RWPE2 (cell line): Measurements from ENCODE around the gene SIX3.

Experiments used
- ATAC-seq: fragments of 200-7000 bp; cut with Tn5 transposase; 3 replicates; pipeline ENCODE4 v1.9.1; 2021; ENCODE audit warnings: low read depth
- DNase-seq: peaks from one replicate; pipeline ENCODE4 v3.0.0-alpha.2; 2020; ENCODE audit warnings: low spot score
- H3K27ac ChIP-seq: fragments of 450-650 bp; 2 replicates; pipeline ENCODE4 v1.5.1; 2017; ENCODE audit warnings: mild to moderate bottlenecking; ENCODE audit not compliant: poor library complexity, severe bottlenecking
- H3K27me3 ChIP-seq: fragments of 250-450 bp; sonication (Bioruptor Pico); 2 replicates; pipeline ENCODE4 v1.5.1; 2021; ENCODE audit warnings: mild to moderate bottlenecking, moderate library complexity; ENCODE audit not compliant: insufficient read depth, poor library complexity, severe bottlenecking
- H3K36me3 ChIP-seq: fragments of 250-450 bp; sonication (Bioruptor Pico); 2 replicates; pipeline ENCODE4 v1.5.1; 2020; ENCODE audit warnings: low read depth, mild to moderate bottlenecking, moderate library complexity
- H3K4me1 ChIP-seq: fragments of 250-450 bp; sonication (Bioruptor Pico); 2 replicates; pipeline ENCODE4 v1.5.1; 2021; ENCODE audit warnings: mild to moderate bottlenecking, moderate library complexity; ENCODE audit not compliant: insufficient read depth, poor library complexity, severe bottlenecking
- H3K4me3 ChIP-seq: fragments of 250-450 bp; sonication (Bioruptor Pico); 2 replicates; pipeline ENCODE4 v1.5.1; 2021; ENCODE audit warnings: mild to moderate bottlenecking, moderate library complexity; ENCODE audit not compliant: severe bottlenecking
- H3K9me3 ChIP-seq: fragments of 250-450 bp; sonication (Bioruptor Pico); 2 replicates; pipeline ENCODE4 v1.5.1; 2021; ENCODE audit warnings: mild to moderate bottlenecking, moderate library complexity; ENCODE audit not compliant: severe bottlenecking
- TF ChIP-seq, protein P1 (sequence below): fragments of 450-650 bp; IDR thresholded peaks from one replicate; pipeline ENCODE4 v1.5.1; 2017; ENCODE audit warnings: mild to moderate bottlenecking, moderate library complexity; ENCODE audit not compliant: poor library complexity, severe bottlenecking

The SIX3 gene

GRCh38 chr2:44948565-44949328, 7.2 kb downstream of the SIX3 start:
- TF ChIP-seq, protein P1, sequence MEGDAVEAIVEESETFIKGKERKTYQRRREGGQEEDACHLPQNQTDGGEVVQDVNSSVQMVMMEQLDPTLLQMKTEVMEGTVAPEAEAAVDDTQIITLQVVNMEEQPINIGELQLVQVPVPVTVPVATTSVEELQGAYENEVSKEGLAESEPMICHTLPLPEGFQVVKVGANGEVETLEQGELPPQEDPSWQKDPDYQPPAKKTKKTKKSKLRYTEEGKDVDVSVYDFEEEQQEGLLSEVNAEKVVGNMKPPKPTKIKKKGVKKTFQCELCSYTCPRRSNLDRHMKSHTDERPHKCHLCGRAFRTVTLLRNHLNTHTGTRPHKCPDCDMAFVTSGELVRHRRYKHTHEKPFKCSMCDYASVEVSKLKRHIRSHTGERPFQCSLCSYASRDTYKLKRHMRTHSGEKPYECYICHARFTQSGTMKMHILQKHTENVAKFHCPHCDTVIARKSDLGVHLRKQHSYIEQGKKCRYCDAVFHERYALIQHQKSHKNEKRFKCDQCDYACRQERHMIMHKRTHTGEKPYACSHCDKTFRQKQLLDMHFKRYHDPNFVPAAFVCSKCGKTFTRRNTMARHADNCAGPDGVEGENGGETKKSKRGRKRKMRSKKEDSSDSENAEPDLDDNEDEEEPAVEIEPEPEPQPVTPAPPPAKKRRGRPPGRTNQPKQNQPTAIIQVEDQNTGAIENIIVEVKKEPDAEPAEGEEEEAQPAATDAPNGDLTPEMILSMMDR: no peak
- H3K36me3 ChIP-seq: no peaks in the 10 kb centered on the region
- H3K27me3 ChIP-seq: peaks cover 48% of the 10 kb centered on the region
- H3K9me3 ChIP-seq: no peaks in the 10 kb centered on the region
- no peak for DNase-seq
- H3K4me3 ChIP-seq: no peak overlapping the region
- no peaks in the 10 kb centered on the region for H3K4me1 ChIP-seq
- no peak for ATAC-seq
- H3K27ac ChIP-seq: no peak overlapping the region

DNA sequence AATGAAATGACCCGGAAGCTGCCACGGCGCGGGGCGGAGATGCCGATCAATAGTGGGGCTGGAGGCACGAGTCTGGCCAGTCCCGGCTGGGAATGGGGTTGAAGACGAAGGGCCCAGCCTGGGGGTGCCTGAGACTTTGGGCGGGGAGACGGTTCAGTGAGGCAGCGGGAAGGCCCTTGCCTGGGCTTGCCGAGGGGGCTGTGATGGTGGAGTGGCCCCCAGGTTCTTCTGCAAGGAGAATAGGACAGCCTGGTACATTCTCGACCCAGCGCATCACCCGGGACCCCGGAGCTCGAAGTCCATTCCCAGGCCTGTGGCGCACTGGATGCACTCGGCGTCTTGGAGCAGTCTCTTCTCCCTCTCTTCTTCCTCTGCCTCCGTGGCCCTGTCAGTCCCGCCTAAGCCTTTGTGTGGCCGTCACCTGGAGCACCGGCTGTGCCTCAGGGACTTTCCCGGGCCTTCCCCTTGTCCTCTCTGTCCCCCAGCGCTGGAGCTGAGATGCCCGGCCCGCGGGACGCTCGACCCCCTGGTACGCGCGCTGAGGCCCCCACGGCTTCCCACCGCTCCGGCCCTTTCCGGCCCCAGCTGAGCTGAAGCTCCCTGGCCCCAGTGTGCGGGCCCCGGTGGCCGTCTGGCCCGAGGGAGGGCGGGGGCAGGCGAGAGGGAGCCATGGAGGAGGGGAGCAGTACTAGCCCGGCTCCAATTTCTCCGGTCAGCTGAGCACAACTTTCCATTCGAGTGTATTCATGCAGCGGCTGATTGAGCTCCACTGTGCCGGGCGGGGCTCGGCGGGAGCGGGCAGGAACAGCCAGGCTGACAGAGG, 8.0 kb downstream of the SIX3 start:
- Histone ChIP-seq H3K27ac (no peak overlapping the region), H3K4me3 (no peak overlapping the region), H3K36me3 (no peaks in the 10 kb centered on the region), H3K9me3 (no peaks in the 10 kb centered on the region), H3K4me1 (no peaks in the 10 kb centered on the region), H3K27me3 (peaks cover 48% of the 10 kb centered on the region)
- TF ChIP-seq, protein P1: no peak
- no peak for DNase-seq
- ATAC-seq: no peak

- DNase-seq (no peak), ATAC-seq (no peak)
- Histone ChIP-seq H3K27ac (no peak overlapping the region), H3K9me3 (no peaks in the 10 kb centered on the region), H3K4me1 (no peaks in the 10 kb centered on the region), H3K27me3 (peaks cover 49% of the 10 kb centered on the region), H3K36me3 (no peaks in the 10 kb centered on the region), H3K4me3 (no peak overlapping the region)
- TF ChIP-seq, protein P1: no peak
These were observed 9.1 kb downstream of the SIX3 start for GRCh38 chr2:44950646-44951045.

- Histone ChIP-seq H3K36me3 (no peaks in the 10 kb centered on the region), H3K27ac (no peak overlapping the region), H3K4me3 (no peak overlapping the region), H3K27me3 (peaks cover 44% of the 10 kb centered on the region), H3K4me1 (no peaks in the 10 kb centered on the region), H3K9me3 (no peaks in the 10 kb centered on the region)
- no peak for DNase-seq
- TF ChIP-seq, protein P1: no peak
- ATAC-seq: no peak
These were observed 9.6 kb downstream of the SIX3 start for GRCh38 chr2:44951124-44951523.
